ENCODE results near the gene ARGLU1. TPM values are rescaled to one million over a fixed set of nuclear protein-coding genes. Genes with fewer than 3 reads are reported as not detected.

The ARGLU1 gene
- total and polyA plus RNA-seq, 9 of the 15 experiments (the other 6 are each of a cell fraction or from before 2014, with no cell fraction given): 19.3 to 99.9 (median 49.3) TPM

DNA sequence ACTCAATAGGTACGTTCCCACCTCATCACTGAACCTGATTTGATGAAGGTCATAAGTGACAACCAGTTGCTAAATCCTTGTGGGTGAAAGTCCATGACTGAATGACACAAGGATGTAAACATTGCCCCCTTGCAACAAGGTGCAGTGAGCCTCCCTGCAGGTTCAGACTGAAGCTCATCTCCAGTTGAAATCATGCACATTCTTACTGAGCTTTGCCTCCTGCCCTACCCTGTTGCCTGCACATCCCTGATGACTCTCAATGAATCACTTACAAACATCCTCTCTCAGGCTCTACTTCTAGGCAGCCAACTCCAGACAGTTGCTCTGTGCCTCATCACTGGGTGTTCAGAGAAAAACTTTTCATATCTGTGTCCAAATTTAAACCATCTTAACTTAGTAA lies 42.5 kb upstream of the ARGLU1 start (continued):
- TF ChIP-seq TCF15 (CRISPR knock-in tag; IDR thresholded peaks at IDR 0.05) (no peak), MAFG (tag; conservative IDR thresholded peaks at IDR 0.05) (no peak), TRIM24 (IDR thresholded peaks at IDR 0.05) (no peak), ZNF140 (CRISPR knock-in tag; IDR thresholded peaks at IDR 0.05) (no peak), TBL1XR1 (IDR thresholded peaks at IDR 0.05; ENCODE audit: low read length in 2 of 2) (no peak), RFX5 (IDR thresholded peaks at IDR 0.05; ENCODE audit: low read depth, low read length) (no peak)

- in situ Hi-C loops (cut with MboI): no loop called here
- no peak overlapping the region for H2AFZ ChIP-seq (ENCODE audit: low read depth, low read length)
- no peak for TF ChIP-seq HSF4 (CRISPR knock-in tag; IDR thresholded peaks at IDR 0.05; ENCODE audit: borderline replicate concordance)
- no peak for TF ChIP-seq KLF13 (tag; IDR thresholded peaks at IDR 0.05; ENCODE audit: borderline replicate concordance, low read depth)
- no peak for TF ChIP-seq KAT2B (IDR thresholded peaks at IDR 0.05; ENCODE audit: low read depth, low read length)
- TF ChIP-seq ZBTB11 (CRISPR knock-in tag; IDR thresholded peaks at IDR 0.05): no peak
- TF ChIP-seq PHF21A (IDR thresholded peaks at IDR 0.05; ENCODE audit: borderline replicate concordance, low read depth): no peak
- no peak for TF ChIP-seq SMARCC2 (IDR thresholded peaks at IDR 0.05; ENCODE audit: low read depth)
Observed at GRCh38 chr13:106609116-106609515, 41.2 kb upstream of the ARGLU1 start.

More at GRCh38 chr13:106609116-106609515, 41.2 kb upstream of the ARGLU1 start:
- no peaks in the 10 kb centered on the region for H3K27me3 ChIP-seq (ENCODE audit: control insufficient read depth in 2 of 2, insufficient read depth in 2 of 2, low read length in 2 of 2)
- intact Hi-C loops (cut with micrococcal nuclease): no loop called here
- H3K79me2 ChIP-seq (ENCODE audit: control insufficient read depth, insufficient read depth, low read length): no peaks in the 10 kb centered on the region
- ChIA-PET CTCF (ENCODE audit: low intra/inter-chr PET ratio) (no interaction called here), POLR2A (interaction anchor here (1.1 kb wide), 1 partner anchor 28 kb away, joined by 3 read pairs; no protein-coding TSS in a partner anchor)
- H4K20me1 ChIP-seq (replicated peaks; ENCODE audit: control insufficient read depth, insufficient read depth, low read length): no peaks in the 10 kb centered on the region
- no peak overlapping the region for H3K27ac ChIP-seq (ENCODE audit: extremely low read depth, low read depth, low read length)
- no peaks in the 10 kb centered on the region for H3K9me3 ChIP-seq (replicated peaks; ENCODE audit: control insufficient read depth, insufficient read depth, low read depth, low read length)
- FAIRE-seq (no peak), DNase-seq (ENCODE audit: extremely low read depth in 1 of 4, low spot score in 3 of 4) (no peak), ATAC-seq (no peak)
- no peak overlapping the region for H3K9ac ChIP-seq (ENCODE audit: insufficient read depth in 1 of 2, low read depth in 2 of 2, low read length in 2 of 2)
- H3K9me1 ChIP-seq (ENCODE audit: control insufficient read depth, insufficient read depth, low read length): no peaks in the 10 kb centered on the region
- H3K4me1 ChIP-seq (replicated peaks in 1 of 2; ENCODE audit: control insufficient read depth in 2 of 2, insufficient read depth in 2 of 2, low read length in 2 of 2): no peaks in the 10 kb centered on the region; a peak in 1 of 5 replicates
- H3K4me2 ChIP-seq (ENCODE audit: insufficient read depth, low read length): no peak overlapping the region
- no peak overlapping the region for H3K4me3 ChIP-seq
- H3K36me3 ChIP-seq (ENCODE audit: control insufficient read depth, insufficient read depth, low read length): no peaks in the 10 kb centered on the region
- WGBS (ENCODE audit: insufficient coverage, low coverage, missing lambda C conversion rate): 0% methylated on average over 5 of the region's 5 CpGs
- BruUV-seq (replicated peaks): no TSS peak
